SK-N-SH (cell line): ENCODE results near the gene CLDN9. TPM values are rescaled to one million over a fixed set of nuclear protein-coding genes. Genes with fewer than 3 reads are reported as not detected.

Experiments used
- CTCF ChIA-PET: fragments of 300-600, 350-600 bp; formaldehyde crosslinking; extraction: SDS; loops from one replicate; lab custom pipeline; 2021; lab: Yijun Ruan, JAX
- POLR2A ChIA-PET: fragments of 350-600 bp; sonication (Branson Sonifier 250); formaldehyde crosslinking; extraction: SDS; loops from one replicate; lab custom pipeline; 2020; ENCODE audit warnings: antibody characterized with exemption, inconsistent platforms; lab: Yijun Ruan, JAX
- DNase-seq: peaks from one replicate; pipeline ENCODE4 v3.0.0; 2012
- H2AFZ ChIP-seq: fragments of 200-600 bp; sonication (generic); 2 replicates; pipeline ENCODE4 v1.8.1; 2016; ENCODE audit warnings: antibody characterized with exemption, mild to moderate bottlenecking, low read depth
- H3F3A ChIP-seq: fragments of 200-600 bp; sonication (generic); replicated peaks from 2 replicates; pipeline ENCODE3; 2016; ENCODE audit warnings: antibody characterized with exemption, mild to moderate bottlenecking; ENCODE audit not compliant: insufficient read depth
- H3K27ac ChIP-seq, 2 experiments: fragments of 200-500 bp in 1 of 2; fragments of 200-600 bp in 1 of 2; sonication (Bioruptor generic) in 1 of 2; sonication (generic), shearing (Covaris generic) in 1 of 2; 2 replicates each; pipeline versions ENCODE4 v1.5.1 to v1.6.1; 2014 to 2016; ENCODE audit warnings: low read depth in 2 of 2, inconsistent platforms in 1 of 2, low read length in 1 of 2, mild to moderate bottlenecking in 1 of 2, mixed read lengths in 1 of 2
- H3K27me3 ChIP-seq: fragments of 200-600 bp; sonication (generic), shearing (Covaris generic); 2 replicates; pipeline ENCODE4 v1.6.1; 2016; ENCODE audit warnings: mixed run types; ENCODE audit not compliant: insufficient read depth
- H3K36me3 ChIP-seq, 2 experiments: fragments of 200-500 bp in 1 of 2; fragments of 200-600 bp in 1 of 2; sonication (Bioruptor generic) in 1 of 2; sonication (generic) in 1 of 2; replicated peaks in 1 of 2; 2 replicates each; pipeline versions ENCODE3 to v1.5.1; 2014 to 2016; ENCODE audit warnings: low read length in 1 of 2, mild to moderate bottlenecking in 1 of 2; ENCODE audit not compliant: insufficient read depth in 2 of 2, control insufficient read depth in 1 of 2
- H3K4me1 ChIP-seq, 2 experiments: fragments of 200-500 bp in 1 of 2; fragments of 200-600 bp in 1 of 2; sonication (Bioruptor generic) in 1 of 2; sonication (generic), shearing (Covaris generic) in 1 of 2; 2 replicates each; pipeline versions ENCODE4 v1.5.1 to v1.6.1; 2014 to 2016; ENCODE audit warnings: low read depth in 1 of 2, low read length in 1 of 2, mixed run types in 1 of 2; ENCODE audit not compliant: insufficient read depth in 2 of 2, control insufficient read depth in 1 of 2
- H3K4me2 ChIP-seq: fragments of 200-600 bp; sonication (generic), shearing (Covaris generic); 2 replicates; pipeline ENCODE4 v1.6.1; 2017; ENCODE audit warnings: mixed run types
- H3K4me3 ChIP-seq, 2 experiments: fragments of 200-500 bp in 1 of 2; fragments of 200-600 bp in 1 of 2; sonication (Bioruptor generic) in 1 of 2; sonication (generic), shearing (Covaris generic) in 1 of 2; 2 replicates each; pipeline versions ENCODE4 v1.5.1 to v1.8.1; 2014 to 2016; ENCODE audit warnings: low read depth in 2 of 2, inconsistent platforms in 1 of 2, low read length in 1 of 2, mild to moderate bottlenecking in 1 of 2, mixed read lengths in 1 of 2, moderate library complexity in 1 of 2
- H3K79me2 ChIP-seq: fragments of 200-600 bp; sonication (generic); 2 replicates; pipeline ENCODE4 v1.8.1; 2017; ENCODE audit warnings: mild to moderate bottlenecking; ENCODE audit not compliant: insufficient read depth
- H3K9ac ChIP-seq: fragments of 200-600 bp; sonication (generic); 2 replicates; pipeline ENCODE4 v1.6.1; 2017; ENCODE audit warnings: mixed run types
- H3K9me2 ChIP-seq: fragments of 200-600 bp; sonication (generic); 2 replicates; pipeline ENCODE4 v1.6.1; 2017; ENCODE audit warnings: mixed run types
- H3K9me3 ChIP-seq: fragments of 200-600 bp; sonication (generic); 2 replicates; pipeline ENCODE4 v1.6.1; 2017; ENCODE audit warnings: mixed run types, mild to moderate bottlenecking, moderate library complexity
- H4K20me1 ChIP-seq: fragments of 200-600 bp; sonication (generic); 2 replicates; pipeline ENCODE4 v1.6.1; 2017; ENCODE audit warnings: mild to moderate bottlenecking, mixed run types; ENCODE audit not compliant: insufficient read depth
- CHD2 ChIP-seq: fragments of 150-350 bp; IDR thresholded peaks from 2 replicates; pipeline ENCODE4 v1.6.1; 2018; ENCODE audit warnings: low read length; ENCODE audit not compliant: partially characterized antibody
- EZH2phosphoT487 ChIP-seq: fragments of 200-600 bp; sonication (generic); IDR thresholded peaks from 2 replicates; pipeline ENCODE4 v1.6.1; 2017; ENCODE audit warnings: low read depth, mixed run types, mild to moderate bottlenecking, antibody characterized with exemption, moderate library complexity, borderline replicate concordance
- FOXM1 ChIP-seq: IDR thresholded peaks from 2 replicates; pipeline ENCODE4 v1.4.0; 2012; ENCODE audit warnings: low read depth, mild to moderate bottlenecking
- NFIC ChIP-seq: IDR thresholded peaks from 2 replicates; pipeline ENCODE4 v1.4.0; 2012; ENCODE audit warnings: borderline replicate concordance
- RXRA ChIP-seq: IDR thresholded peaks from 2 replicates; pipeline ENCODE4 v1.4.0; 2012; ENCODE audit warnings: low read depth, mild to moderate bottlenecking, borderline replicate concordance
- SIN3A ChIP-seq: IDR thresholded peaks from 2 replicates; pipeline ENCODE4 v1.6.1; 2012; ENCODE audit warnings: low read depth, mild to moderate bottlenecking, low read length, moderate library complexity, borderline replicate concordance
- TAF1 ChIP-seq: IDR thresholded peaks from 2 replicates; pipeline ENCODE4 v1.6.1; 2012; ENCODE audit warnings: low read depth, mild to moderate bottlenecking, low read length, moderate library complexity, borderline replicate concordance
- TCF12 ChIP-seq: IDR thresholded peaks from 2 replicates; pipeline ENCODE4 v1.4.0; 2012
- TEAD4 ChIP-seq: IDR thresholded peaks from 2 replicates; pipeline ENCODE4 v1.4.0; 2012; ENCODE audit warnings: mild to moderate bottlenecking, borderline replicate concordance; ENCODE audit not compliant: insufficient read depth
- YY1 ChIP-seq: IDR thresholded peaks from 2 replicates; pipeline ENCODE4 v1.4.0; 2012; ENCODE audit warnings: low read depth, mild to moderate bottlenecking
- WGBS: methylation state at CpG from one replicate; pipeline ENCODE4 v1.1.6; 2017; ENCODE audit warnings: low lambda C conversion rate; 5-methylcytosine and 5-hydroxymethylcytosine counted together
- polyA plus RNA-seq, 3 experiments: library from polyadenylated mRNA; depleted of rRNA; stranded (reverse); fragments of >200 nt; gene quantifications; 2 replicates each; pipeline ENCODE4 v1.2.3, GENCODE V29; 2012
- TF ChIP-seq, protein P1 (sequence below): IDR thresholded peaks from 2 replicates; pipeline ENCODE4 v1.4.0; 2012; ENCODE audit warnings: low read depth, borderline replicate concordance
- TF ChIP-seq, protein P2 (sequence below): fragments of 150-350 bp; IDR thresholded peaks from 2 replicates; pipeline ENCODE4 v1.6.1; 2017; ENCODE audit warnings: antibody characterized with exemption, low read length, low read depth, borderline replicate concordance

CLDN9 gene
- polyA plus RNA-seq, 1 of the 3 experiments (the other 2 are of a cell fraction): 0.08 TPM

DNA sequence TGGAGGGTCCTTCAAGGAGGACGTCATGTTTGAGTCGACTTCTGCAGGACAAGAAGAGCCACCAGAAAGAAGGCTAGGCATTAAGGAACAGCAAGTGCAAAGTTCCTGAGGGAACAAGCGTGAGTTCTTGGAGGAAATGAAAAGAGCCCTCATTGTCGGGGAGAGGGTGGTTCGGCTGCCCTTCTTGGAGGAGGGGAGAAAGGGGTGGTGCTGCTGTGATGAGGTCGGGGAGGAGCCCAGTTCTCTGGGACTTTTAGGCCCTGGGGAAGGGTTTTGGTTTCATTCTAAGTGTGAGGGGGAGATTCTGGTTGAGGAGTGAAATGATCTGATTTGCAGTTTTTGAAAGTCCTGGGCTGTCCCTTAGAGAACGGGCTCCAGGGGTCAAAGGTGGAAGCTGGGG is 19.9 kb downstream of the CLDN9 start (continued):
- no peak for TF ChIP-seq YY1

DNA sequence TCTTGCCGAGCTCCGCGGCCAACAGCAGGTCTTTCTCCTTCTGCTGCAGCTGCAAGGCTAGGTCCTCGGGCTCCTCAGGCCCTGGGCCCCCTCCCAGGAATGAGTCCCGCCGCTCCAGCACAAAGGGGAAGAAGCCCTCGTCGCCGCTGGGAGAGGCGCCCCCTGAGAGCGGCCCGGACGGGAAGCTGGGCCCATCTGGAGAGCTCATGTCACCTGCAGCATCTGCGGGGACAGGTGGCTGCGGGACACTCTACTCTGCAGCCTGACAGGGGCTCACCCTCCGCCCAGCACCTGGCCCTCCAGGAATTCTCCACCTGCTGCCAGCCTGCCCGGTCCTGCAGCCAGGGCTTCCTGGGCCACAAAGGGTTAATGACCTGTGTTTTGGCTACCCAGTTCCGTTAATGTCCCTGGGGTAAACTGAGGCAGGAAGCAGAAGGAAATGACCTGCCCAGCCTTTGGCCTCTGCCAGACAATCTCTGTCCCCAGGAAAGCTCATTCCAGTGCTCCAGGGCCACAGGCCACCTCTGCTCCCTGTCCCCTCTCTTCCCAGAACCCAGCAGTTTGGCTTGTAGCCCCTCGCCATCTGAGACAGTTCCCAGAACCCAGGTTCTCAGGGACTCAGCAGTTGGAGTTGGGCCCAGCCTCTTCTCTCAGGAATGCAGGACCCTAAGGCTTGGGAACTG is 22.7 kb downstream of the CLDN9 start:
- Histone ChIP-seq H3K36me3 (no peaks in the 10 kb centered on the region), H3K27me3 (peaks cover 86% of the 10 kb centered on the region), H3K4me2 (no peak overlapping the region), H3K27ac (no peak overlapping the region), H4K20me1 (no peaks in the 10 kb centered on the region; the same call in 1 of the 2 replicates), H3K4me1 (no peaks in the 10 kb centered on the region), H3K4me3 (no peak overlapping the region), H2AFZ (no peak overlapping the region), H3K79me2 (no peaks in the 10 kb centered on the region), H3K9ac (no peak overlapping the region), H3K9me3 (no peaks in the 10 kb centered on the region), H3K9me2 (no peaks in the 10 kb centered on the region), H3F3A (peaks cover 5% of the 10 kb centered on the region)
- WGBS: 37% methylated on average over 16 of the region's 19 CpGs
- ChIA-PET CTCF (interaction anchor here (0.8 to 9.8 kb wide), 12 partner anchors 7 to 127 kb away, joined by 3 to 141 read pairs (median 4); partner anchors contain the start of genes CLDN6, HCFC1R1, IL32 and MMP25), POLR2A (interaction anchor here (0.7 kb wide), 1 partner anchor 13 kb away, joined by 3 read pairs; no protein-coding TSS in a partner anchor)
- no peak for TF ChIP-seq CHD2
- TF ChIP-seq, protein P1, sequence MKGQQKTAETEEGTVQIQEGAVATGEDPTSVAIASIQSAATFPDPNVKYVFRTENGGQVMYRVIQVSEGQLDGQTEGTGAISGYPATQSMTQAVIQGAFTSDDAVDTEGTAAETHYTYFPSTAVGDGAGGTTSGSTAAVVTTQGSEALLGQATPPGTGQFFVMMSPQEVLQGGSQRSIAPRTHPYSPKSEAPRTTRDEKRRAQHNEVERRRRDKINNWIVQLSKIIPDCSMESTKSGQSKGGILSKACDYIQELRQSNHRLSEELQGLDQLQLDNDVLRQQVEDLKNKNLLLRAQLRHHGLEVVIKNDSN: no peak
- no peak for TF ChIP-seq TEAD4
- no peak for TF ChIP-seq TCF12
- TF ChIP-seq NFIC: no peak
- TF ChIP-seq RXRA: no peak
- TF ChIP-seq, protein P2, sequence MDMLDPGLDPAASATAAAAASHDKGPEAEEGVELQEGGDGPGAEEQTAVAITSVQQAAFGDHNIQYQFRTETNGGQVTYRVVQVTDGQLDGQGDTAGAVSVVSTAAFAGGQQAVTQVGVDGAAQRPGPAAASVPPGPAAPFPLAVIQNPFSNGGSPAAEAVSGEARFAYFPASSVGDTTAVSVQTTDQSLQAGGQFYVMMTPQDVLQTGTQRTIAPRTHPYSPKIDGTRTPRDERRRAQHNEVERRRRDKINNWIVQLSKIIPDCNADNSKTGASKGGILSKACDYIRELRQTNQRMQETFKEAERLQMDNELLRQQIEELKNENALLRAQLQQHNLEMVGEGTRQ: no peak
- DNase-seq: no peak

DNA sequence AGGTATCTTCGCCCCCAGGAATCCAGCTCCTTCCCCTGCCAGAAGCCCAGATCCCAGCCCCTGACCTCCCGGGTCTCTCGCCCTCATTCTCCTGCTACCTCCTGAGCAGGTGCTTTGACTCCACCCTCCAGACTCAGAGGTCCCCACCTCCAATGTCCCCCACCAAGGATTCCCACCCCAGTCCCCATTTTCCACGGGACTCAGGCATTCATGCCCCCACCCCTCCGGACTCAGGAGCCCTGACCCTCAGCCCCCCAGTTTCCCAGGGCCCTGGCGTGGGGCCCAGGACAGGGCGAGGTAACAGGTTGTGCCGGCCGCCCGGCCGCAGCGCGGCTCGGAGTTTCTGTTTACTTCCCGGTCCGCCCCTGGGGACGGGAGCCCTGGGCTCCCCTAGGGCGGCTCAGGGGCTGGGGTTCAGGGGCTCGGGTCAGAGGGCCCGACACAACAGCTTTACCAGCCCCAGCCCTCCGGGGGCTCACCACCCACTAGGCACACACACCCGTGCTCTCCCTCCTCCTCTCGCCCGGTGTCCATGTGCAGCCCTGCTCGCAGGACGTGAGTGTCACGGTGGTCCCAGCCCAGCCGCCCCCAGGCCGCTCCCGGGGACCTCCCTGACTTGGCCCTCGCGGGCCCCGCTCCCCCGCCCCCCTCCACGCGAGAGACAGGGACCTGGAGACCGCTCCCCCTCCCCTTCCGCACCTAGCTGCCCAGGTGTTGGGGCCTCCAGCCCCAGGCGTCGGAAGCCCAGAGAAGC is 23.4 kb downstream of the CLDN9 start:
- Histone ChIP-seq H3K4me1 (no peaks in the 10 kb centered on the region), H3K27ac (no peak overlapping the region), H3K27me3 (peaks cover 93% of the 10 kb centered on the region), H3K9me2 (no peaks in the 10 kb centered on the region), H3K9ac (no peak overlapping the region), H3K4me2 (peak overlapping the region; percentile 55; the same call in 1 of the 2 replicates), H3K9me3 (no peaks in the 10 kb centered on the region), H3F3A (peaks cover under 1% of the 10 kb centered on the region), H2AFZ (no peak overlapping the region), H4K20me1 (no peaks in the 10 kb centered on the region; the same call in 1 of the 2 replicates), H3K4me3 (no peak overlapping the region), H3K79me2 (no peaks in the 10 kb centered on the region), H3K36me3 (no peaks in the 10 kb centered on the region)
- TF ChIP-seq TAF1 (no peak), SIN3A (no peak), FOXM1 (no peak), EZH2phosphoT487 (peak; percentile 65; the same call in 1 of the 2 replicates), CHD2 (no peak), YY1 (no peak)
- ChIA-PET POLR2A (no interaction called here), CTCF (interaction anchor here (1.3 to 9.8 kb wide), 7 partner anchors 6 to 75 kb away, joined by 3 to 141 read pairs (median 16); partner anchors contain the start of genes CLDN6, HCFC1R1, MMP25 and THOC6)
- no peak for DNase-seq
- 3% methylated on average over 17 of the region's 40 CpGs for WGBS
